HepG2 (cell line): ENCODE results near the gene PSMB9. TPM values are rescaled to one million over a fixed set of nuclear protein-coding genes. Genes with fewer than 3 reads are reported as not detected.

Experiments
- AHR ChIP-seq: IDR thresholded peaks from 2 replicates; pipeline ENCODE4 v1.6.1; 2018; ENCODE audit warnings: missing genetic modification reagents, missing compliant biosample characterization
- BHLHE40 ChIP-seq: IDR thresholded peaks from 2 replicates; pipeline ENCODE4 v1.6.1; 2011; ENCODE audit warnings: low read length, improper control_type of control experiment
- FLYWCH1 ChIP-seq: sonication (generic); formaldehyde crosslinking; IDR thresholded peaks from 2 replicates; pipeline ENCODE4 v1.8.1; 2023; ENCODE audit warnings: mild to moderate bottlenecking, missing genetic modification reagents
- HNRNPL ChIP-seq: fragments of 200-400 bp; formaldehyde crosslinking; IDR thresholded peaks from 2 replicates; pipeline ENCODE4 v1.6.1; 2017; ENCODE audit warnings: mild to moderate bottlenecking, low read depth, low read length
- NFYB ChIP-seq: sonication (generic); formaldehyde crosslinking; IDR thresholded peaks from 2 replicates; pipeline ENCODE4 v1.4.0; 2020; ENCODE audit warnings: missing genetic modification reagents
- REPIN1 ChIP-seq: sonication (generic); formaldehyde crosslinking; IDR thresholded peaks from 2 replicates; pipeline ENCODE4 v1.8.0; 2022; ENCODE audit warnings: missing genetic modification reagents, low read depth, mild to moderate bottlenecking, borderline replicate concordance
- RFXANK ChIP-seq: IDR thresholded peaks from 2 replicates; pipeline ENCODE4 v1.6.1; 2016
- SYNCRIP ChIP-seq: fragments of 200-400 bp; formaldehyde crosslinking; IDR thresholded peaks from 2 replicates; pipeline ENCODE4 v1.6.1; 2018; ENCODE audit warnings: mild to moderate bottlenecking, low read depth, low read length; ENCODE audit not compliant: insufficient read depth
- TMF1 ChIP-seq: sonication (generic); formaldehyde crosslinking; IDR thresholded peaks from 2 replicates; pipeline ENCODE4 v1.8.1; 2022; ENCODE audit warnings: low read depth, missing genetic modification reagents
- ZBTB1 ChIP-seq: sonication (generic); formaldehyde crosslinking; IDR thresholded peaks from 2 replicates; pipeline ENCODE4 v1.4.0; 2020; ENCODE audit warnings: missing genetic modification reagents, borderline replicate concordance
- ZNF121 ChIP-seq: sonication (generic); formaldehyde crosslinking; IDR thresholded peaks from 2 replicates; pipeline ENCODE4 v1.5.0; 2020; ENCODE audit warnings: mild to moderate bottlenecking, missing genetic modification reagents
- ZNF124 ChIP-seq: sonication (generic); formaldehyde crosslinking; IDR thresholded peaks from 2 replicates; pipeline ENCODE4 v1.4.0; 2020; ENCODE audit warnings: missing genetic modification reagents
- ZNF567 ChIP-seq: sonication (generic); formaldehyde crosslinking; IDR thresholded peaks from 2 replicates; pipeline ENCODE4 v1.8.1; 2023; ENCODE audit warnings: mild to moderate bottlenecking, missing genetic modification reagents, borderline replicate concordance
- ZNF569 ChIP-seq: sonication (generic); formaldehyde crosslinking; IDR thresholded peaks from 2 replicates; pipeline ENCODE4 v1.5.0; 2020; ENCODE audit warnings: mild to moderate bottlenecking, missing genetic modification reagents, moderate library complexity, borderline replicate concordance
- polyA plus RNA-seq, 8 experiments: library from polyadenylated mRNA; depleted of rRNA in 3 of 8; stranded (reverse) in 7 of 8; unstranded in 1 of 8; fragments of >200 nt; fragmentation: Illumina TruSeq in 4 of 8; extraction: Trizol in 4 of 8; gene quantifications; 2 replicates each; pipeline versions ENCODE4 v1.2.1 to v1.2.3, GENCODE V29; 2011 to 2016; ENCODE audit warnings: low read depth in 4 of 8, missing spikeins in 1 of 8, mixed read lengths in 1 of 8; ENCODE audit not compliant: insufficient read depth in 1 of 8
- total RNA-seq, 5 experiments: library from RNA; depleted of rRNA; stranded (reverse); fragments of >200 nt; fragmentation: Illumina TruSeq; extraction: Trizol; gene quantifications; 2 replicates each; pipeline ENCODE4 v1.2.3, GENCODE V29; 2016; ENCODE audit warnings: low read depth in 1 of 5
- TF ChIP-seq, protein P1 (sequence below): sonication (generic); formaldehyde crosslinking; IDR thresholded peaks from 2 replicates; pipeline ENCODE4 v1.4.0; 2020; ENCODE audit warnings: missing genetic modification reagents
- TF ChIP-seq, protein P2 (sequence below): sonication (generic); formaldehyde crosslinking; IDR thresholded peaks from 2 replicates; pipeline ENCODE4 v1.5.0; 2020; ENCODE audit warnings: missing genetic modification reagents
- TF ChIP-seq, protein P3 (sequence below): sonication (generic); formaldehyde crosslinking; IDR thresholded peaks from 2 replicates; pipeline ENCODE4 v1.4.0; 2020; ENCODE audit warnings: mild to moderate bottlenecking, missing genetic modification reagents
- TF ChIP-seq, protein P4 (sequence below): sonication (generic); formaldehyde crosslinking; IDR thresholded peaks from 2 replicates; pipeline ENCODE4 v1.4.0; 2020; ENCODE audit warnings: mild to moderate bottlenecking, missing genetic modification reagents

The PSMB9 gene
- total and polyA plus RNA-seq, 2 of the 13 experiments (the other 11 are each of a cell fraction or from before 2014, with no cell fraction given) = 15.6 to 16.0 TPM

DNA sequence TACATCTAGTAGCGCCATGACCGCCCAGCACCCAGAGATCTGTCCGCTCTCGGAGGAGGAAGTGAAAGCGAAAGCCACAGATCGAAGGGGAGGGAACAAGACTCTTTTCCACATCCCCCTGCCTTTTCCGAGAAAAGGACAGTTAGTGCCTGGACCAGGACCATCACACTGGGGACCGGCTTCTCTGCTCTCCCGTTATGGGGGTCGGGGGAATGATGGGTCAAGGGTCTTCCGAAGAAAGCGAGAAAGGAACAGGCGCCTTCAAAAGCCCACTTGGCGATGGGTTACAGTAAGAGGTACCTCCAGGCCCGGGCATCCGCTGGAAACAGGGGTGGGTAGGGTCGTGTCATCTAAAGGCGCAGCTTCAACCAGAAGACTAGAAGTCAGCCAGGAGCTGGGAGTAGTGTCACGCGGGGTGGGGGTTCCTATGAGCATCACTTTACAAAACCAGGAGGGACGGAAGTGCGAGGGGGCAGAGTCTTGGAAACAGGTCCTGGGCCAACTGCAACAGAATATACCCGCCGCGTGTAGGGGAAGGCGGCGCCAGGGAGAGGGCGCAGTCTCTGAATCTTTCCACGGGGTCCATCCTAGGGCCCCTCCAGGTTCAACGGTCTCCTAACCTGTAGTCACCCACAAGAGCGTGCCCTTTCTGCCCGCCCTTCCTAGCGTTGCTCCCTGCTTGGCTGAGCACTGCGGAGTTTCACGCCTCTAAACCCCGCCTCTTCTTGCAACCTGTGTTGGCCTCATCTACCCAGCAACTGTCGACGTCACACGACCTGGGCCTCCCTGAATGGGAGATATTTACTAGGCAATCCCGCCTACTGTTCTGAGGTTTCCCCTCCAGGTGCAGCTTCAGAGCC, 9.8 kb upstream of the PSMB9 start, which contains the start of gene PSMB8 (continued):
- TF ChIP-seq, protein P1, sequence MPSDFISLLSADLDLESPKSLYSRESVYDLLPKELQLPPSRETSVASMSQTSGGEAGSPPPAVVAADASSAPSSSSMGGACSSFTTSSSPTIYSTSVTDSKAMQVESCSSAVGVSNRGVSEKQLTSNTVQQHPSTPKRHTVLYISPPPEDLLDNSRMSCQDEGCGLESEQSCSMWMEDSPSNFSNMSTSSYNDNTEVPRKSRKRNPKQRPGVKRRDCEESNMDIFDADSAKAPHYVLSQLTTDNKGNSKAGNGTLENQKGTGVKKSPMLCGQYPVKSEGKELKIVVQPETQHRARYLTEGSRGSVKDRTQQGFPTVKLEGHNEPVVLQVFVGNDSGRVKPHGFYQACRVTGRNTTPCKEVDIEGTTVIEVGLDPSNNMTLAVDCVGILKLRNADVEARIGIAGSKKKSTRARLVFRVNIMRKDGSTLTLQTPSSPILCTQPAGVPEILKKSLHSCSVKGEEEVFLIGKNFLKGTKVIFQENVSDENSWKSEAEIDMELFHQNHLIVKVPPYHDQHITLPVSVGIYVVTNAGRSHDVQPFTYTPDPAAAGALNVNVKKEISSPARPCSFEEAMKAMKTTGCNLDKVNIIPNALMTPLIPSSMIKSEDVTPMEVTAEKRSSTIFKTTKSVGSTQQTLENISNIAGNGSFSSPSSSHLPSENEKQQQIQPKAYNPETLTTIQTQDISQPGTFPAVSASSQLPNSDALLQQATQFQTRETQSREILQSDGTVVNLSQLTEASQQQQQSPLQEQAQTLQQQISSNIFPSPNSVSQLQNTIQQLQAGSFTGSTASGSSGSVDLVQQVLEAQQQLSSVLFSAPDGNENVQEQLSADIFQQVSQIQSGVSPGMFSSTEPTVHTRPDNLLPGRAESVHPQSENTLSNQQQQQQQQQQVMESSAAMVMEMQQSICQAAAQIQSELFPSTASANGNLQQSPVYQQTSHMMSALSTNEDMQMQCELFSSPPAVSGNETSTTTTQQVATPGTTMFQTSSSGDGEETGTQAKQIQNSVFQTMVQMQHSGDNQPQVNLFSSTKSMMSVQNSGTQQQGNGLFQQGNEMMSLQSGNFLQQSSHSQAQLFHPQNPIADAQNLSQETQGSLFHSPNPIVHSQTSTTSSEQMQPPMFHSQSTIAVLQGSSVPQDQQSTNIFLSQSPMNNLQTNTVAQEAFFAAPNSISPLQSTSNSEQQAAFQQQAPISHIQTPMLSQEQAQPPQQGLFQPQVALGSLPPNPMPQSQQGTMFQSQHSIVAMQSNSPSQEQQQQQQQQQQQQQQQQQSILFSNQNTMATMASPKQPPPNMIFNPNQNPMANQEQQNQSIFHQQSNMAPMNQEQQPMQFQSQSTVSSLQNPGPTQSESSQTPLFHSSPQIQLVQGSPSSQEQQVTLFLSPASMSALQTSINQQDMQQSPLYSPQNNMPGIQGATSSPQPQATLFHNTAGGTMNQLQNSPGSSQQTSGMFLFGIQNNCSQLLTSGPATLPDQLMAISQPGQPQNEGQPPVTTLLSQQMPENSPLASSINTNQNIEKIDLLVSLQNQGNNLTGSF (CRISPR knock-in tag) = no peak
- TF ChIP-seq, protein P2, sequence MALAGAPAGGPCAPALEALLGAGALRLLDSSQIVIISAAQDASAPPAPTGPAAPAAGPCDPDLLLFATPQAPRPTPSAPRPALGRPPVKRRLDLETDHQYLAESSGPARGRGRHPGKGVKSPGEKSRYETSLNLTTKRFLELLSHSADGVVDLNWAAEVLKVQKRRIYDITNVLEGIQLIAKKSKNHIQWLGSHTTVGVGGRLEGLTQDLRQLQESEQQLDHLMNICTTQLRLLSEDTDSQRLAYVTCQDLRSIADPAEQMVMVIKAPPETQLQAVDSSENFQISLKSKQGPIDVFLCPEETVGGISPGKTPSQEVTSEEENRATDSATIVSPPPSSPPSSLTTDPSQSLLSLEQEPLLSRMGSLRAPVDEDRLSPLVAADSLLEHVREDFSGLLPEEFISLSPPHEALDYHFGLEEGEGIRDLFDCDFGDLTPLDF (CRISPR knock-in tag) = no peak
- TF ChIP-seq ZNF124 (CRISPR knock-in tag) (0 out of 2 replicates have a peak, but pooled peaks have one; percentile 10), ZNF567 (CRISPR knock-in tag) (no peak; the same call in 1 of the 2 replicates), HNRNPL (no peak), BHLHE40 (peak; percentile 69; the same call in 1 of the 2 replicates), ZNF121 (CRISPR knock-in tag) (no peak), NFYB (CRISPR knock-in tag) (peak; percentile 81), ZBTB1 (no peak), RFXANK (CRISPR knock-in tag) (peak; percentile 100), REPIN1 (0 out of 2 replicates have a peak, but pooled peaks have one; percentile 47), FLYWCH1 (CRISPR knock-in tag) (no peak), TMF1 (peak; percentile 77; the same call in 1 of the 2 replicates), SYNCRIP (no peak), ZNF569 (no peak), AHR (CRISPR knock-in tag) (no peak; the same call in 1 of the 2 replicates)
- TF ChIP-seq, protein P3, sequence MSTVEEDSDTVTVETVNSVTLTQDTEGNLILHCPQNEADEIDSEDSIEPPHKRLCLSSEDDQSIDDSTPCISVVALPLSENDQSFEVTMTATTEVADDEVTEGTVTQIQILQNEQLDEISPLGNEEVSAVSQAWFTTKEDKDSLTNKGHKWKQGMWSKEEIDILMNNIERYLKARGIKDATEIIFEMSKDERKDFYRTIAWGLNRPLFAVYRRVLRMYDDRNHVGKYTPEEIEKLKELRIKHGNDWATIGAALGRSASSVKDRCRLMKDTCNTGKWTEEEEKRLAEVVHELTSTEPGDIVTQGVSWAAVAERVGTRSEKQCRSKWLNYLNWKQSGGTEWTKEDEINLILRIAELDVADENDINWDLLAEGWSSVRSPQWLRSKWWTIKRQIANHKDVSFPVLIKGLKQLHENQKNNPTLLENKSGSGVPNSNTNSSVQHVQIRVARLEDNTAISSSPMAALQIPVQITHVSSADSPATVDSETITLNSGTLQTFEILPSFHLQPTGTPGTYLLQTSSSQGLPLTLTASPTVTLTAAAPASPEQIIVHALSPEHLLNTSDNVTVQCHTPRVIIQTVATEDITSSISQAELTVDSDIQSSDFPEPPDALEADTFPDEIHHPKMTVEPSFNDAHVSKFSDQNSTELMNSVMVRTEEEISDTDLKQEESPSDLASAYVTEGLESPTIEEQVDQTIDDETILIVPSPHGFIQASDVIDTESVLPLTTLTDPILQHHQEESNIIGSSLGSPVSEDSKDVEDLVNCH (CRISPR knock-in tag) = no peak
- TF ChIP-seq, protein P4, sequence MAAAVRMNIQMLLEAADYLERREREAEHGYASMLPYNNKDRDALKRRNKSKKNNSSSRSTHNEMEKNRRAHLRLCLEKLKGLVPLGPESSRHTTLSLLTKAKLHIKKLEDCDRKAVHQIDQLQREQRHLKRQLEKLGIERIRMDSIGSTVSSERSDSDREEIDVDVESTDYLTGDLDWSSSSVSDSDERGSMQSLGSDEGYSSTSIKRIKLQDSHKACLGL = peak; percentile 52; the same call in 1 of the 2 replicates
